Testis (tissue), 3 donors: ENCODE data around the gene ZBTB6. TPM values are rescaled to one million over a fixed set of nuclear protein-coding genes. Genes with fewer than 3 reads are reported as not detected.

ENCODE experiments used
- DNase-seq: peaks from one replicate; pipeline ENCODE4 v3.0.0-alpha.2; 2019
- H3K27ac ChIP-seq, 2 donors: fragments of 200-600 bp; sonication (generic); one replicate each; pipeline ENCODE4 v1.5.1; 2019
- H3K27me3 ChIP-seq: fragments of 200-600 bp; sonication (generic); one replicate; pipeline ENCODE4 v1.5.1; 2019
- H3K36me3 ChIP-seq: fragments of 200-600 bp; sonication (generic); one replicate; pipeline ENCODE4 v1.5.1; 2017; ENCODE audit warnings: low read depth; ENCODE audit errors: missing control alignments
- H3K4me1 ChIP-seq: fragments of 200-600 bp; sonication (generic); one replicate; pipeline ENCODE4 v1.5.1; 2019
- H3K4me3 ChIP-seq, 2 donors: fragments of 200-600 bp; sonication (generic); one replicate each; pipeline ENCODE4 v1.5.1; 2017 to 2019
- H3K9me3 ChIP-seq: fragments of 200-600 bp; sonication (generic); one replicate; pipeline ENCODE4 v1.5.1; 2017
- POLR2A ChIP-seq: fragments of 450-650 bp; IDR thresholded peaks from one replicate; pipeline ENCODE4 v1.6.1; 2017; ENCODE audit warnings: antibody characterized with exemption, mild to moderate bottlenecking, moderate library complexity
- WGBS, 2 donors: methylation state at CpG; one replicate each; pipeline ENCODE4 v1.1.5; 2018; 5-methylcytosine and 5-hydroxymethylcytosine counted together
- intact Hi-C: fragments of 100-400 bp; cut with DNase I; formaldehyde crosslinking; loops from one replicate; pipeline ENCODE4 v1.15.1; 2023; ENCODE audit warnings: low total_unique reads
- polyA plus RNA-seq: library from polyadenylated mRNA; stranded (reverse); fragments of 350-450 nt; fragmentation: Illumina TruSeq; extraction: RNeasy Lipid Tissue Mini Kit (QIAGEN cat#74804); gene quantifications from one replicate; pipeline ENCODE4 v1.2.3, GENCODE V29; 2014; ENCODE audit warnings: low read depth, low replicate concordance; ENCODE audit not compliant: insufficient read depth
- small RNA-seq, 2 donors: library from RNA; depleted of rRNA; stranded (forward); fragments of <200 nt; gene quantifications; one replicate each; pipeline ENCODE3, GENCODE V24; 2016
- total RNA-seq, 2 donors: library from RNA; depleted of rRNA; stranded (reverse); fragments of >200 nt; gene quantifications; one replicate each; pipeline ENCODE4 v1.2.3, GENCODE V29; 2016
- TF ChIP-seq, protein P1 (sequence below), 3 experiments: fragments of 450-650 bp in 2 of 3; fragments of 200-600 bp in 1 of 3; sonication (generic) in 1 of 3; IDR thresholded peaks; one replicate each; pipeline ENCODE4 v1.5.1; 2016 to 2019; ENCODE audit warnings: antibody characterized with exemption in 3 of 3, mild to moderate bottlenecking in 2 of 3, moderate library complexity in 1 of 3

ZBTB6 gene
- total and polyA plus RNA-seq, 3 donors from 2014 or later = 7.2 to 9.2 (median 9.1) TPM

DNA sequence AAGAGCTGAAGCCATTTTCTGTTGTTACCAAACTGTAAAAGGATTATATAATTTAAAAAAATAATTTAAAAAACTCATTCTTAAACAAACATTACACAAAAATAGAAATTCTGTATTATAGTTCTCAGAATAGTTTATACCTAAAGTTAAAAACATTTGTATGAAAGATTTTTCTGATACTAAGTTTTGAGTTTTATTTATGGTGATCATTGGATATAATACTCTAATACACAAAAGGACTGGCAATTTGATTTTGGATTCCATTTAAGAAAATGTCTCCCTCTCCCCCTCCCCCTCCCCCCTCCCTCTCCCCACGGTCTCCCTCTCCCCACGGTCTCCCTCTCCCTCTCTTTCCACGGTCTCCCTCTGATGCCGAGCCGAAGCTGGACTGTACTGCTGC lies 47.0 kb downstream of the ZBTB6 start:
- no peak for DNase-seq
- H3K36me3 ChIP-seq = no peaks in the 10 kb centered on the region
- H3K27ac ChIP-seq = no peak overlapping the region
- WGBS, 2 donors = 80 to 87% methylated on average over 1 to 5 of the region's 5 CpGs
- no peak overlapping the region for H3K4me3 ChIP-seq
- H3K27me3 ChIP-seq = no peaks in the 10 kb centered on the region
- no peaks in the 10 kb centered on the region for H3K9me3 ChIP-seq
- intact Hi-C loops = no loop called here
- TF ChIP-seq, protein P1, sequence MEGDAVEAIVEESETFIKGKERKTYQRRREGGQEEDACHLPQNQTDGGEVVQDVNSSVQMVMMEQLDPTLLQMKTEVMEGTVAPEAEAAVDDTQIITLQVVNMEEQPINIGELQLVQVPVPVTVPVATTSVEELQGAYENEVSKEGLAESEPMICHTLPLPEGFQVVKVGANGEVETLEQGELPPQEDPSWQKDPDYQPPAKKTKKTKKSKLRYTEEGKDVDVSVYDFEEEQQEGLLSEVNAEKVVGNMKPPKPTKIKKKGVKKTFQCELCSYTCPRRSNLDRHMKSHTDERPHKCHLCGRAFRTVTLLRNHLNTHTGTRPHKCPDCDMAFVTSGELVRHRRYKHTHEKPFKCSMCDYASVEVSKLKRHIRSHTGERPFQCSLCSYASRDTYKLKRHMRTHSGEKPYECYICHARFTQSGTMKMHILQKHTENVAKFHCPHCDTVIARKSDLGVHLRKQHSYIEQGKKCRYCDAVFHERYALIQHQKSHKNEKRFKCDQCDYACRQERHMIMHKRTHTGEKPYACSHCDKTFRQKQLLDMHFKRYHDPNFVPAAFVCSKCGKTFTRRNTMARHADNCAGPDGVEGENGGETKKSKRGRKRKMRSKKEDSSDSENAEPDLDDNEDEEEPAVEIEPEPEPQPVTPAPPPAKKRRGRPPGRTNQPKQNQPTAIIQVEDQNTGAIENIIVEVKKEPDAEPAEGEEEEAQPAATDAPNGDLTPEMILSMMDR (IDR thresholded peaks at IDR 0.05) = no peak
- no peak for TF ChIP-seq POLR2A
- no peaks in the 10 kb centered on the region for H3K4me1 ChIP-seq

GRCh38 chr9:122865300-122865699 lies 47.8 kb downstream of the ZBTB6 start:
- Histone ChIP-seq H3K9me3 (no peaks in the 10 kb centered on the region), H3K4me3 (no peak overlapping the region), H3K4me1 (no peaks in the 10 kb centered on the region), H3K27me3 (no peaks in the 10 kb centered on the region), H3K27ac (no peak overlapping the region), H3K36me3 (no peaks in the 10 kb centered on the region)
- WGBS, 2 donors = 88 to 92% methylated on average over 7 of the region's 7 CpGs
- intact Hi-C loops = no loop called here
- no peak for DNase-seq
- TF ChIP-seq, protein P1 (IDR thresholded peaks at IDR 0.05) = no peak
- no peak for TF ChIP-seq POLR2A

DNA sequence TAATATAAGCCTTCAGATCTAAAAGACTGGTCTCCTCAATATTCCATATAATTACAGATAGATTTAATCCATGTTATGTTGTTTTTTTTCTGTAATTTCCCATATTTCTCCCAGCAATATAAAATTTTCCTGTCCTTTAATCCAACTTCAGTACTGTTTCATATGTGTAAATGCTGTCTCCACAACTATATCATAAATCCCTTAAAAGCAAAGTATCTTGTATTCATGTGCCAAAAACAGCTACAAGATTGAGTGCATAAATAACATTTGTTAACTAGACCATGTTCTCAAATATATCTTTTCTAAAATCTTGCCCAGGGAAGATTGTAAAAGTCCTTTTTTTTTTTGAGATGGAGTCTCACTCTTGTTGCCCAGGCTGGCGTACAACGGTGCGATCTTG lies 49.7 kb downstream of the ZBTB6 start:
- no peaks in the 10 kb centered on the region for H3K4me1 ChIP-seq
- DNase-seq = no peak
- no peaks in the 10 kb centered on the region for H3K27me3 ChIP-seq
- intact Hi-C loops = no loop called here
- H3K9me3 ChIP-seq = no peaks in the 10 kb centered on the region
- no peak overlapping the region for H3K4me3 ChIP-seq
- WGBS, 2 donors = 93 to 96% methylated on average over 3 of the region's 3 CpGs
- H3K36me3 ChIP-seq = no peaks in the 10 kb centered on the region
- no peak for TF ChIP-seq POLR2A
- TF ChIP-seq, protein P1 (IDR thresholded peaks at IDR 0.05) = no peak
- no peak overlapping the region for H3K27ac ChIP-seq

GRCh38 chr9:122860319-122861142 lies 52.6 kb downstream of the ZBTB6 start:
- Histone ChIP-seq H3K36me3 (no peaks in the 10 kb centered on the region), H3K27ac (no peak overlapping the region), H3K4me3 (no peak overlapping the region), H3K27me3 (no peaks in the 10 kb centered on the region), H3K9me3 (no peaks in the 10 kb centered on the region), H3K4me1 (no peaks in the 10 kb centered on the region)
- DNase-seq = no peak
- intact Hi-C loops = no loop called here
- TF ChIP-seq, protein P1 (IDR thresholded peaks at IDR 0.05) = no peak
- TF ChIP-seq POLR2A = no peak
- WGBS, 2 donors = 89 to 97% methylated on average over 8 of the region's 8 CpGs

Small RNAs within 50 kb of the gene (small RNA-seq; reads per million reads assigned to genes)
- gene RNY1P15 (0 reads per million in 2 donors), gene SNORD90 (2,828 to 5,816 reads per million in 2 donors)

Other genes starting within 250 kb of the ZBTB6 start
- gene OR1L3, start 238.2 kb downstream of the ZBTB6 start, total RNA-seq = not detected
- not detected for gene OR1L3, start 238.2 kb downstream of the ZBTB6 start, polyA plus RNA-seq
- not detected for gene OR1L4, start 189.3 kb downstream of the ZBTB6 start, total RNA-seq
- gene OR1L4, start 189.3 kb downstream of the ZBTB6 start, polyA plus RNA-seq = not detected
- not detected for gene OR1L6, start 171.0 kb downstream of the ZBTB6 start, total RNA-seq
- not detected for gene OR1L6, start 171.0 kb downstream of the ZBTB6 start, polyA plus RNA-seq
- gene OR5C1, start 124.4 kb downstream of the ZBTB6 start, total RNA-seq = not detected
- not detected for gene OR5C1, start 124.4 kb downstream of the ZBTB6 start, polyA plus RNA-seq
- not detected for gene OR1K1, start 113.2 kb downstream of the ZBTB6 start, total RNA-seq
- gene OR1K1, start 113.2 kb downstream of the ZBTB6 start, polyA plus RNA-seq = not detected
- 10 to 100 TPM; 14.9 to 16.1 TPM for gene PDCL, start 84.7 kb downstream of the ZBTB6 start, total RNA-seq
- gene PDCL, start 84.7 kb downstream of the ZBTB6 start, polyA plus RNA-seq = 10.7 TPM
- 10 to 100 TPM; 70.6 to 78.6 TPM for gene RC3H2, start 8.0 kb downstream of the ZBTB6 start, total RNA-seq
- 26.1 TPM for gene RC3H2, start 8.0 kb downstream of the ZBTB6 start, polyA plus RNA-seq
- gene ZBTB26, start 18.2 kb upstream of the ZBTB6 start, total RNA-seq = 10 to 100 TPM; 16.8 to 23.1 TPM
- 17.3 TPM for gene ZBTB26, start 18.2 kb upstream of the ZBTB6 start, polyA plus RNA-seq
- gene RABGAP1, start 27.7 kb upstream of the ZBTB6 start, total RNA-seq = 100 to 1,000 TPM in 1 of 2 donors, 10 to 100 TPM in 1; 94.0 to 113 TPM
- gene RABGAP1, start 27.7 kb upstream of the ZBTB6 start, polyA plus RNA-seq = 53.0 TPM
- gene GPR21, start 120.3 kb upstream of the ZBTB6 start, total RNA-seq = 1 to 10 TPM; 3.5 to 6.7 TPM
- not detected for gene GPR21, start 120.3 kb upstream of the ZBTB6 start, polyA plus RNA-seq